ENCODE measurements around the gene OR10A3. TPM values are rescaled to one million over a fixed set of nuclear protein-coding genes. Genes with fewer than 3 reads are reported as not detected.

Gene OR10A3
- polyA plus RNA-seq, 1 donor (not counting 4 experiments of a cell fraction or from before 2014, with no cell fraction given), result 0.04 TPM

- DNase-seq (ENCODE audit: low read depth, low spot score) (no peak), FAIRE-seq (no peak)
- Histone ChIP-seq H4K20me1 (ENCODE audit: control insufficient read depth, extremely low read depth, insufficient read depth, low read length) (no peaks in the 10 kb centered on the region), H3K4me3 (ENCODE audit: control insufficient read depth in 2 of 3, extremely low read depth in 1 of 3, insufficient read depth in 2 of 3, low read depth in 1 of 3, low read length in 3 of 3) (no peak overlapping the region), H3K9me1 (ENCODE audit: control insufficient read depth, extremely low read depth, insufficient read depth, low read length) (no peaks in the 10 kb centered on the region), H2AFZ (ENCODE audit: control insufficient read depth, low read length) (no peak overlapping the region), H3K4me2 (ENCODE audit: control insufficient read depth, extremely low read depth, insufficient read depth, low read depth, low read length) (no peak overlapping the region), H3K9me3 (ENCODE audit: control insufficient read depth, low read depth, low read length) (no peaks in the 10 kb centered on the region), H3K27me3 (ENCODE audit: control insufficient read depth, extremely low read depth, insufficient read depth, low read length) (no peaks in the 10 kb centered on the region), H3K27ac (ENCODE audit: control insufficient read depth, insufficient read depth, low read length) (no peak overlapping the region), H3K4me1 (ENCODE audit: control insufficient read depth, extremely low read depth, insufficient read depth, low read length) (peaks cover 2% of the 10 kb centered on the region), H3K9ac (ENCODE audit: control insufficient read depth, extremely low read depth, insufficient read depth, low read length) (no peak overlapping the region), H3K36me3 (ENCODE audit: control insufficient read depth in 2 of 2, extremely low read depth in 1 of 2, insufficient read depth in 2 of 2, low read length in 2 of 2) (no peaks in the 10 kb centered on the region), H3K79me2 (ENCODE audit: control insufficient read depth, insufficient read depth, low read length) (no peaks in the 10 kb centered on the region)
- dilution Hi-C loops (cut with MboI; ENCODE audit: extremely low pct_ligation_motif_present, low sequenced_read_pairs), result no loop called here
- TF ChIP-seq CTCF (optimal IDR thresholded peaks at IDR 0.05 in 1 of 3, IDR thresholded peaks at IDR 0.05 in 1 of 3, conservative IDR thresholded peaks at IDR 0.05 in 1 of 3; ENCODE audit: extremely low read depth in 1 of 3, insufficient read depth in 2 of 3, low read length in 3 of 3) (no peak), EZH2 (IDR thresholded peaks at IDR 0.05; ENCODE audit: low read length) (no peak)
Observed at GRCh38 chr11:7949934-7950333, 8.4 kb upstream of the OR10A3 start.

- Histone ChIP-seq H3K9me1 (ENCODE audit: control insufficient read depth, extremely low read depth, insufficient read depth, low read length) (no peaks in the 10 kb centered on the region), H3K27me3 (ENCODE audit: control insufficient read depth, extremely low read depth, insufficient read depth, low read length) (no peaks in the 10 kb centered on the region), H4K20me1 (ENCODE audit: control insufficient read depth, extremely low read depth, insufficient read depth, low read length) (no peaks in the 10 kb centered on the region), H3K4me1 (ENCODE audit: control insufficient read depth, extremely low read depth, insufficient read depth, low read length) (peaks cover 2% of the 10 kb centered on the region), H2AFZ (ENCODE audit: control insufficient read depth, low read length) (no peak overlapping the region), H3K9me3 (ENCODE audit: control insufficient read depth, low read depth, low read length) (peaks cover 2% of the 10 kb centered on the region), H3K9ac (ENCODE audit: control insufficient read depth, extremely low read depth, insufficient read depth, low read length) (no peak overlapping the region), H3K27ac (ENCODE audit: control insufficient read depth, insufficient read depth, low read length) (no peak overlapping the region), H3K4me3 (ENCODE audit: control insufficient read depth in 2 of 3, extremely low read depth in 1 of 3, insufficient read depth in 2 of 3, low read depth in 1 of 3, low read length in 3 of 3) (no peak overlapping the region), H3K36me3 (ENCODE audit: control insufficient read depth in 2 of 2, extremely low read depth in 1 of 2, insufficient read depth in 2 of 2, low read length in 2 of 2) (no peaks in the 10 kb centered on the region), H3K4me2 (ENCODE audit: control insufficient read depth, extremely low read depth, insufficient read depth, low read depth, low read length) (no peak overlapping the region), H3K79me2 (ENCODE audit: control insufficient read depth, insufficient read depth, low read length) (no peaks in the 10 kb centered on the region)
- dilution Hi-C loops (cut with MboI; ENCODE audit: extremely low pct_ligation_motif_present, low sequenced_read_pairs), result no loop called here
- FAIRE-seq, result no peak
- DNase-seq (ENCODE audit: low read depth, low spot score), result no peak
- TF ChIP-seq EZH2 (IDR thresholded peaks at IDR 0.05; ENCODE audit: low read length) (no peak), CTCF (optimal IDR thresholded peaks at IDR 0.05 in 1 of 3, IDR thresholded peaks at IDR 0.05 in 1 of 3, conservative IDR thresholded peaks at IDR 0.05 in 1 of 3; ENCODE audit: extremely low read depth in 1 of 3, insufficient read depth in 2 of 3, low read length in 3 of 3) (no peak)
Observed at GRCh38 chr11:7944123-7944522, 2.6 kb upstream of the OR10A3 start.
